Caco-2 (cell line): ENCODE data around the gene NOL4L. TPM values are rescaled to one million over a fixed set of nuclear protein-coding genes. Genes with fewer than 3 reads are reported as not detected.

Source experiments
- BruUV-seq: library from RNA; stranded (reverse); fragments of 400-500 nt; replicated peaks from 2 replicates; lab custom pipeline; 2021; lab: Mats Ljungman, UMichigan
- CTCF ChIA-PET: fragments of 300-600 bp; sonication (Branson Sonifier 250); formaldehyde crosslinking; loops from one replicate; lab custom pipeline; 2022; ENCODE audit warnings: antibody characterized with exemption; lab: Charles Lee
- POLR2A ChIA-PET: fragments of 300-600 bp; sonication (Branson Sonifier 250); formaldehyde crosslinking; loops from one replicate; lab custom pipeline; 2022; ENCODE audit warnings: antibody characterized with exemption; lab: Charles Lee
- DNase-seq, 2 experiments: peaks; one replicate each; pipeline versions ENCODE4 v3.0.0 to v3.0.0-alpha.2; 2020 to 2022
- H3K27me3 ChIP-seq: replicated peaks from 2 replicates; pipeline ENCODE4 v1.6.0; 2011; ENCODE audit warnings: low read length; ENCODE audit not compliant: control insufficient read depth, insufficient read depth
- H3K36me3 ChIP-seq: 2 replicates; pipeline ENCODE4 v1.5.1; 2011; ENCODE audit warnings: low read length; ENCODE audit not compliant: control insufficient read depth, insufficient read depth
- H3K4me1 ChIP-seq: fragments of 250-450 bp; sonication (Bioruptor Pico); 2 replicates; pipeline ENCODE4 v1.5.1; 2020; ENCODE audit warnings: mild to moderate bottlenecking
- H3K4me3 ChIP-seq: 2 replicates; pipeline ENCODE4 v1.5.1; 2011; ENCODE audit warnings: low read depth, mild to moderate bottlenecking, control low read depth, low read length
- H3K9me3 ChIP-seq: fragments of 250-450 bp; sonication (Bioruptor Pico); 2 replicates; pipeline ENCODE4 v1.5.1; 2020; ENCODE audit warnings: mild to moderate bottlenecking, moderate library complexity
- H3K27ac Mint-ChIP-seq: one replicate; pipeline ENCODE4 v1.8.0; 2022; ENCODE audit warnings: mixed read lengths; ENCODE audit not compliant: unreplicated experiment
- H3K27me3 Mint-ChIP-seq: one replicate; pipeline ENCODE4 v1.8.0; 2022; ENCODE audit warnings: mixed read lengths; ENCODE audit not compliant: insufficient read depth, unreplicated experiment
- H3K36me3 Mint-ChIP-seq: one replicate; pipeline ENCODE4 v1.8.0; 2022; ENCODE audit warnings: mild to moderate bottlenecking, mixed read lengths; ENCODE audit not compliant: insufficient read depth, unreplicated experiment
- H3K4me1 Mint-ChIP-seq: one replicate; pipeline ENCODE4 v1.8.0; 2022; ENCODE audit warnings: low read depth, mixed read lengths; ENCODE audit not compliant: unreplicated experiment
- H3K4me3 Mint-ChIP-seq: one replicate; pipeline ENCODE4 v1.8.0; 2022; ENCODE audit warnings: mild to moderate bottlenecking, moderate library complexity, mixed read lengths; ENCODE audit not compliant: unreplicated experiment
- H3K9me3 Mint-ChIP-seq: one replicate; pipeline ENCODE4 v1.8.0; 2022; ENCODE audit warnings: mixed read lengths; ENCODE audit not compliant: unreplicated experiment
- CTCF ChIP-seq, 2 experiments: fragments of 200-600 bp in 1 of 2; IDR thresholded peaks; 1 replicate in 1 of 2; 2 replicates in 1 of 2; pipeline versions ENCODE4 v1.5.1 to v1.8.0; 2011 to 2022; ENCODE audit warnings: antibody characterized with exemption in 1 of 2, control low read depth in 1 of 2, inconsistent platforms in 1 of 2, low read depth in 1 of 2, low read length in 1 of 2, mild to moderate bottlenecking in 1 of 2, moderate library complexity in 1 of 2; ENCODE audit not compliant: insufficient read depth in 1 of 2, severe bottlenecking in 1 of 2, unreplicated experiment in 1 of 2
- intact Hi-C: fragments of 100-400 bp; cut with micrococcal nuclease; formaldehyde crosslinking; loops from one replicate; pipeline ENCODE4 v1.10.0; 2022; ENCODE audit not compliant: unreplicated experiment
- total RNA-seq: library from RNA; stranded (reverse); gene quantifications from 2 replicates; pipeline ENCODE4 v1.2.3, GENCODE V29; 2022

NOL4L gene
- total RNA-seq, 1 experiment from 2014 or later = 80.9 TPM

GRCh38 chr20:32451340-32451681, 133.8 kb downstream of the NOL4L start:
- no peaks in the 10 kb centered on the region for H3K4me1 ChIP-seq
- DNase-seq = peak in 1 of 2 experiments; percentile 43
- POLR2A ChIA-PET = no interaction called here
- CTCF ChIA-PET = interaction anchor here (0.7 to 1.2 kb wide), 3 partner anchors 15 to 202 kb away, joined by 3 to 4 read pairs (median 3); no protein-coding TSS in a partner anchor
- TF ChIP-seq CTCF (IDR thresholded peaks at IDR 0.05; ENCODE audit: insufficient read depth in 1 of 2, low read depth in 1 of 2, low read length in 1 of 2, severe bottlenecking in 1 of 2, unreplicated experiment in 1 of 2) = no peak
- peak overlapping the region; percentile 17 for H3K27ac Mint-ChIP-seq
- no peaks in the 10 kb centered on the region for H3K27me3 ChIP-seq
- H3K4me3 Mint-ChIP-seq = no peak overlapping the region
- no peaks in the 10 kb centered on the region for H3K9me3 ChIP-seq
- peaks cover 19% of the 10 kb centered on the region for H3K36me3 ChIP-seq
- no TSS peak for BruUV-seq
- no peaks in the 10 kb centered on the region for H3K9me3 Mint-ChIP-seq
- H3K4me3 ChIP-seq = no peak overlapping the region
- no peaks in the 10 kb centered on the region for H3K4me1 Mint-ChIP-seq
- intact Hi-C loops = no loop called here
- no peaks in the 10 kb centered on the region for H3K27me3 Mint-ChIP-seq
- H3K36me3 Mint-ChIP-seq = peaks cover 94% of the 10 kb centered on the region

- peaks cover 20% of the 10 kb centered on the region for H3K36me3 ChIP-seq
- ChIA-PET POLR2A (no interaction called here), CTCF (no interaction called here)
- no TSS peak for BruUV-seq
- no peaks in the 10 kb centered on the region for H3K27me3 Mint-ChIP-seq
- no peaks in the 10 kb centered on the region for H3K9me3 Mint-ChIP-seq
- no peak for DNase-seq
- no peak overlapping the region for H3K4me3 ChIP-seq
- TF ChIP-seq CTCF (IDR thresholded peaks at IDR 0.05; ENCODE audit: insufficient read depth in 1 of 2, low read depth in 1 of 2, low read length in 1 of 2, severe bottlenecking in 1 of 2, unreplicated experiment in 1 of 2) = no peak
- H3K4me1 Mint-ChIP-seq = peaks cover 2% of the 10 kb centered on the region
- no peaks in the 10 kb centered on the region for H3K9me3 ChIP-seq
- no peak overlapping the region for H3K4me3 Mint-ChIP-seq
- no peaks in the 10 kb centered on the region for H3K4me1 ChIP-seq
- intact Hi-C loops = no loop called here
- H3K36me3 Mint-ChIP-seq = peaks cover 97% of the 10 kb centered on the region
- H3K27ac Mint-ChIP-seq = no peak overlapping the region
- no peaks in the 10 kb centered on the region for H3K27me3 ChIP-seq
Measured at GRCh38 chr20:32450484-32451061, 134.6 kb downstream of the NOL4L start.

- no peaks in the 10 kb centered on the region for H3K9me3 Mint-ChIP-seq
- no TSS peak for BruUV-seq
- no peak for TF ChIP-seq CTCF (IDR thresholded peaks at IDR 0.05; ENCODE audit: insufficient read depth in 1 of 2, low read depth in 1 of 2, low read length in 1 of 2, severe bottlenecking in 1 of 2, unreplicated experiment in 1 of 2)
- intact Hi-C loops = loop anchor here (10.0 kb wide), 1 partner anchor 205 kb away; no protein-coding TSS in a partner anchor
- DNase-seq = no peak
- no peak overlapping the region for H3K4me3 Mint-ChIP-seq
- no peaks in the 10 kb centered on the region for H3K27me3 Mint-ChIP-seq
- ChIA-PET POLR2A (no interaction called here), CTCF (no interaction called here)
- Histone ChIP-seq H3K4me3 (no peak overlapping the region), H3K4me1 (0 out of 2 replicates have a peak, but pooled peaks cover 5% of the 10 kb centered on the region), H3K36me3 (peaks cover 17% of the 10 kb centered on the region), H3K27me3 (no peaks in the 10 kb centered on the region), H3K9me3 (no peaks in the 10 kb centered on the region)
- H3K4me1 Mint-ChIP-seq = peaks cover 8% of the 10 kb centered on the region
- H3K27ac Mint-ChIP-seq = peak overlapping the region; percentile 22
- peaks cover 99% of the 10 kb centered on the region for H3K36me3 Mint-ChIP-seq
Measured at GRCh38 chr20:32449890-32450401, 135.2 kb downstream of the NOL4L start.
